HEK293 (cell line): ENCODE measurements around the gene FBXO27.

Experiments used
- CTCF ChIA-PET: fragments of 350-600 bp; formaldehyde crosslinking; extraction: SDS; loops from one replicate; lab custom pipeline; 2021; ENCODE audit warnings: antibody characterized with exemption; lab: Yijun Ruan, JAX
- POLR2A ChIA-PET: fragments of 300-600 bp; formaldehyde crosslinking; extraction: SDS; loops from one replicate; lab custom pipeline; 2020; ENCODE audit warnings: antibody characterized with exemption, inconsistent platforms; lab: Yijun Ruan, JAX
- H3K27ac ChIP-seq: fragments of 200-500 bp; sonication (Bioruptor generic); 2 replicates; pipeline ENCODE4 v1.5.1; 2014; ENCODE audit warnings: low read depth, low read length, control low read depth, inconsistent platforms; ENCODE audit errors: extremely low read depth
- H3K36me3 ChIP-seq, 2 experiments: fragments of 200-500 bp in 1 of 2; sonication (Bioruptor generic) in 1 of 2; 1 replicate in 1 of 2; 2 replicates in 1 of 2; pipeline ENCODE4 v1.5.1; 2014 to 2017; ENCODE audit warnings: inconsistent platforms in 2 of 2, low read length in 2 of 2; ENCODE audit not compliant: control insufficient read depth in 2 of 2, insufficient read depth in 1 of 2
- H3K4me1 ChIP-seq: fragments of 200-500 bp; sonication (Bioruptor generic); 2 replicates; pipeline ENCODE4 v1.5.1; 2014; ENCODE audit warnings: mild to moderate bottlenecking, low read length, inconsistent platforms; ENCODE audit not compliant: control insufficient read depth, insufficient read depth
- H3K4me3 ChIP-seq: 2 replicates; pipeline ENCODE4 v1.5.1; 2011; ENCODE audit warnings: low read depth, mild to moderate bottlenecking, control low read depth, low read length, moderate library complexity
- H3K9me3 ChIP-seq: fragments of 200-500 bp; sonication (Bioruptor generic); 2 replicates; pipeline ENCODE4 v1.5.1; 2014; ENCODE audit warnings: low read depth, low read length, inconsistent platforms; ENCODE audit not compliant: control insufficient read depth, insufficient read depth
- KLF8 ChIP-seq: fragments of 450-650 bp; formaldehyde crosslinking; IDR thresholded peaks from 2 replicates; pipeline ENCODE4 v1.5.1; 2016; ENCODE audit warnings: missing biosample characterization, missing genetic modification characterization
- OSR2 ChIP-seq: fragments of 450-650 bp; formaldehyde crosslinking; IDR thresholded peaks from 2 replicates; pipeline ENCODE4 v1.5.1; 2016; ENCODE audit warnings: missing biosample characterization, missing genetic modification characterization
- WT1 ChIP-seq: fragments of 450-650 bp; formaldehyde crosslinking; IDR thresholded peaks from 2 replicates; pipeline ENCODE4 v1.5.1; 2016; ENCODE audit warnings: missing biosample characterization, missing genetic modification characterization
- ZBTB6 ChIP-seq: fragments of 450-650 bp; formaldehyde crosslinking; IDR thresholded peaks from 2 replicates; pipeline ENCODE4 v1.5.1; 2017; ENCODE audit warnings: missing biosample characterization, missing genetic modification characterization
- ZFHX2 ChIP-seq: fragments of 450-650 bp; formaldehyde crosslinking; conservative IDR thresholded peaks from 2 replicates; pipeline ENCODE4 v1.5.1; 2016; ENCODE audit warnings: missing biosample characterization, missing genetic modification characterization
- ZFP41 ChIP-seq: fragments of 450-650 bp; formaldehyde crosslinking; IDR thresholded peaks from 2 replicates; pipeline ENCODE4 v1.5.1; 2016; ENCODE audit warnings: missing biosample characterization, missing genetic modification characterization, borderline replicate concordance
- ZNF140 ChIP-seq: fragments of 450-650 bp; formaldehyde crosslinking; IDR thresholded peaks from 2 replicates; pipeline ENCODE4 v1.5.1; 2016; ENCODE audit warnings: missing biosample characterization, missing genetic modification characterization
- ZNF148 ChIP-seq: fragments of 450-650 bp; formaldehyde crosslinking; IDR thresholded peaks from 2 replicates; pipeline ENCODE4 v1.5.0; 2017; ENCODE audit warnings: missing biosample characterization, missing genetic modification characterization, borderline replicate concordance
- ZNF169 ChIP-seq: fragments of 450-650 bp; formaldehyde crosslinking; IDR thresholded peaks from 2 replicates; pipeline ENCODE4 v1.5.1; 2016; ENCODE audit warnings: missing biosample characterization, missing genetic modification characterization
- ZNF211 ChIP-seq: fragments of 450-650 bp; formaldehyde crosslinking; IDR thresholded peaks from 2 replicates; pipeline ENCODE4 v1.5.1; 2016; ENCODE audit warnings: low read depth, missing biosample characterization, missing genetic modification characterization
- ZNF221 ChIP-seq: fragments of 450-650 bp; formaldehyde crosslinking; IDR thresholded peaks from 2 replicates; pipeline ENCODE4 v1.5.1; 2017; ENCODE audit warnings: missing biosample characterization, missing genetic modification characterization, borderline replicate concordance
- ZNF223 ChIP-seq: fragments of 450-650 bp; formaldehyde crosslinking; IDR thresholded peaks from 2 replicates; pipeline ENCODE4 v1.5.1; 2016; ENCODE audit warnings: missing biosample characterization, missing genetic modification characterization
- ZNF274 ChIP-seq, 2 experiments: fragments of 200-500 bp in 1 of 2; fragments of 450-650 bp in 1 of 2; sonication (Bioruptor generic) in 1 of 2; formaldehyde crosslinking in 1 of 2; IDR thresholded peaks; 2 replicates each; pipeline versions ENCODE4 v1.5.1 to v1.6.1; 2014 to 2016; ENCODE audit warnings: borderline replicate concordance in 1 of 2, inconsistent platforms in 1 of 2, low read length in 1 of 2, missing biosample characterization in 1 of 2, missing genetic modification characterization in 1 of 2
- ZNF335 ChIP-seq: fragments of 450-650 bp; formaldehyde crosslinking; conservative IDR thresholded peaks from 2 replicates; pipeline ENCODE4 v1.5.1; 2016; ENCODE audit warnings: missing biosample characterization, missing genetic modification characterization
- ZNF48 ChIP-seq: fragments of 450-650 bp; formaldehyde crosslinking; IDR thresholded peaks from 2 replicates; pipeline ENCODE4 v1.5.1; 2016; ENCODE audit warnings: missing biosample characterization, missing genetic modification characterization
- ZNF558 ChIP-seq: fragments of 450-650 bp; formaldehyde crosslinking; IDR thresholded peaks from 2 replicates; pipeline ENCODE4 v1.5.1; 2016; ENCODE audit warnings: missing biosample characterization, missing genetic modification characterization
- ZNF596 ChIP-seq: fragments of 450-650 bp; IDR thresholded peaks from 2 replicates; pipeline ENCODE4 v1.5.0; 2018; ENCODE audit warnings: missing biosample characterization, mild to moderate bottlenecking, missing genetic modification characterization, moderate library complexity
- ZNF624 ChIP-seq: fragments of 450-650 bp; formaldehyde crosslinking; IDR thresholded peaks from 2 replicates; pipeline ENCODE4 v1.5.1; 2017; ENCODE audit warnings: missing biosample characterization, missing genetic modification characterization
- TF ChIP-seq, protein P1 (sequence below): fragments of 450-650 bp; IDR thresholded peaks from 2 replicates; pipeline ENCODE4 v1.5.1; 2018; ENCODE audit warnings: missing biosample characterization, mild to moderate bottlenecking, missing genetic modification characterization
- TF ChIP-seq, protein P2 (sequence below): fragments of 450-650 bp; formaldehyde crosslinking; IDR thresholded peaks from 2 replicates; pipeline ENCODE4 v1.5.1; 2016; ENCODE audit warnings: missing biosample characterization, missing genetic modification characterization
- TF ChIP-seq, protein P3 (sequence below): fragments of 450-650 bp; formaldehyde crosslinking; IDR thresholded peaks from 2 replicates; pipeline ENCODE4 v1.5.1; 2017; ENCODE audit warnings: missing biosample characterization, missing genetic modification characterization

Gene FBXO27

DNA sequence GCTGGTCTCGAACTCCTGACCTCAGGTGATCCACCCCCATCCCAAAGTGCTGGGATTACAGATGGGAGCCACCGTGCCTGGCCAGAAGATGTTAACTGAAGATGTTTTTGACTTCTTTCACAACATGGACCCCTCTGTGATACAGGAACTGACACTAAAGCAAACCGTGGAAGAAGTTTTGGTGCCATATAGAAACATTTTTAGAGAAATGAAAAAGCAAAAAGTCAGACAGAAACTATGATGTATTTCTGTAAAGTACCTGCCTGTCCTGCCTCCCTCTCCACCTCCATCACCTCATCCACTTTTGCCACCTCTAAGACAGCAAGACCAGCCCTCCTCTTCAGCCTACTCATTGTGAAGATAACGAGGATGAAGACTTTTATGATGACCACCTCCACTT, 11.3 kb downstream of the FBXO27 start:
- no peaks in the 10 kb centered on the region for H3K4me1 ChIP-seq
- CTCF ChIA-PET: interaction anchor here (0.7 to 1.2 kb wide), 4 partner anchors 10 to 686 kb away, joined by 3 to 7 read pairs (median 4); no protein-coding TSS in a partner anchor

GRCh38 chr19:39017646-39018045, 14.7 kb downstream of the FBXO27 start:
- H3K27ac ChIP-seq: no peak overlapping the region
- POLR2A ChIA-PET: no interaction called here
- no peaks in the 10 kb centered on the region; the same call in 1 of the 2 replicates for H3K9me3 ChIP-seq
- no peaks in the 10 kb centered on the region; a peak in 1 of 3 replicates for H3K36me3 ChIP-seq
- H3K4me1 ChIP-seq: no peaks in the 10 kb centered on the region
- TF ChIP-seq ZBTB6 (tag by site-specific recombination) (no peak), ZNF140 (tag by site-specific recombination) (no peak), KLF8 (tag by site-specific recombination) (no peak), ZFP41 (tag by site-specific recombination) (no peak)
- TF ChIP-seq, protein P1, sequence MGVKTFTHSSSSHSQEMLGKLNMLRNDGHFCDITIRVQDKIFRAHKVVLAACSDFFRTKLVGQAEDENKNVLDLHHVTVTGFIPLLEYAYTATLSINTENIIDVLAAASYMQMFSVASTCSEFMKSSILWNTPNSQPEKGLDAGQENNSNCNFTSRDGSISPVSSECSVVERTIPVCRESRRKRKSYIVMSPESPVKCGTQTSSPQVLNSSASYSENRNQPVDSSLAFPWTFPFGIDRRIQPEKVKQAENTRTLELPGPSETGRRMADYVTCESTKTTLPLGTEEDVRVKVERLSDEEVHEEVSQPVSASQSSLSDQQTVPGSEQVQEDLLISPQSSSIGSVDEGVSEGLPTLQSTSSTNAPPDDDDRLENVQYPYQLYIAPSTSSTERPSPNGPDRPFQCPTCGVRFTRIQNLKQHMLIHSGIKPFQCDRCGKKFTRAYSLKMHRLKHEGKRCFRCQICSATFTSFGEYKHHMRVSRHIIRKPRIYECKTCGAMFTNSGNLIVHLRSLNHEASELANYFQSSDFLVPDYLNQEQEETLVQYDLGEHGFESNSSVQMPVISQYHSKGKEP: no peak
- TF ChIP-seq, protein P2, sequence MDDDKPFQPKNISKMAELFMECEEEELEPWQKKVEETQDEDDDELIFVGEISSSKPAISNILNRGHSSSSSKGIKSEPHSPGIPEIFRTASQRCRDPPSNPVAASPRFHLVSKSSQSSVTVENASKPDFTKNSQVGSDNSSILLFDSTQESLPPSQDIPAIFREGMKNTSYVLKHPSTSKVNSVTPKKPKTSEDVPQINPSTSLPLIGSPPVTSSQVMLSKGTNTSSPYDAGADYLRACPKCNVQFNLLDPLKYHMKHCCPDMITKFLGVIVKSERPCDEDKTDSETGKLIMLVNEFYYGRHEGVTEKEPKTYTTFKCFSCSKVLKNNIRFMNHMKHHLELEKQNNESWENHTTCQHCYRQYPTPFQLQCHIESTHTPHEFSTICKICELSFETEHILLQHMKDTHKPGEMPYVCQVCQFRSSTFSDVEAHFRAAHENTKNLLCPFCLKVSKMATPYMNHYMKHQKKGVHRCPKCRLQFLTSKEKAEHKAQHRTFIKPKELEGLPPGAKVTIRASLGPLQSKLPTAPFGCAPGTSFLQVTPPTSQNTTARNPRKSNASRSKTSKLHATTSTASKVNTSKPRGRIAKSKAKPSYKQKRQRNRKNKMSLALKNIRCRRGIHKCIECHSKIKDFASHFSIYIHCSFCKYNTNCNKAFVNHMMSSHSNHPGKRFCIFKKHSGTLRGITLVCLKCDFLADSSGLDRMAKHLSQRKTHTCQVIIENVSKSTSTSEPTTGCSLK: no peak
- TF ChIP-seq, all 188 proteins: peak for 0
- CTCF ChIA-PET: interaction anchor here (0.6 to 0.7 kb wide), 3 partner anchors 55 to 448 kb away, joined by 3 read pairs; no protein-coding TSS in a partner anchor
- no peak overlapping the region for H3K4me3 ChIP-seq

More for the DNA sequence above, 11.3 kb downstream of the FBXO27 start:
- Histone ChIP-seq H3K4me3 (no peak overlapping the region), H3K27ac (no peak overlapping the region), H3K36me3 (no peaks in the 10 kb centered on the region; a peak in 1 of 3 replicates), H3K9me3 (no peaks in the 10 kb centered on the region; the same call in 1 of the 2 replicates)
- TF ChIP-seq ZNF624 (no peak), WT1 (tag by site-specific recombination) (no peak), ZNF211 (no peak), ZNF223 (no peak), ZNF148 (no peak), ZNF221 (tag by site-specific recombination) (no peak), ZNF335 (no peak), ZNF169 (tag by site-specific recombination) (no peak), ZFHX2 (no peak), ZNF596 (tag by site-specific recombination) (no peak), ZNF558 (tag by site-specific recombination) (no peak), ZNF48 (tag by site-specific recombination) (no peak), ZFP41 (tag by site-specific recombination) (no peak), ZNF274 (IDR thresholded peaks at IDR 0.05; ENCODE audit: low read length) (no peak), ZNF274 (tag by site-specific recombination; IDR thresholded peaks at IDR 0.05; ENCODE audit: borderline replicate concordance) (no peak), OSR2 (no peak)
- TF ChIP-seq, protein P3, sequence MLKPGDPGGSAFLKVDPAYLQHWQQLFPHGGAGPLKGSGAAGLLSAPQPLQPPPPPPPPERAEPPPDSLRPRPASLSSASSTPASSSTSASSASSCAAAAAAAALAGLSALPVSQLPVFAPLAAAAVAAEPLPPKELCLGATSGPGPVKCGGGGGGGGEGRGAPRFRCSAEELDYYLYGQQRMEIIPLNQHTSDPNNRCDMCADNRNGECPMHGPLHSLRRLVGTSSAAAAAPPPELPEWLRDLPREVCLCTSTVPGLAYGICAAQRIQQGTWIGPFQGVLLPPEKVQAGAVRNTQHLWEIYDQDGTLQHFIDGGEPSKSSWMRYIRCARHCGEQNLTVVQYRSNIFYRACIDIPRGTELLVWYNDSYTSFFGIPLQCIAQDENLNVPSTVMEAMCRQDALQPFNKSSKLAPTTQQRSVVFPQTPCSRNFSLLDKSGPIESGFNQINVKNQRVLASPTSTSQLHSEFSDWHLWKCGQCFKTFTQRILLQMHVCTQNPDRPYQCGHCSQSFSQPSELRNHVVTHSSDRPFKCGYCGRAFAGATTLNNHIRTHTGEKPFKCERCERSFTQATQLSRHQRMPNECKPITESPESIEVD (tag by site-specific recombination): no peak
- POLR2A ChIA-PET: interaction anchor here (0.5 to 1.2 kb wide), 3 partner anchors 16 to 86 kb away, joined by 3 to 5 read pairs (median 4); partner anchors contain the start of gene FBXO17
